Hepatocyte (in vitro differentiated cells): ENCODE data around the gene IGDCC3. TPM values are rescaled to one million over a fixed set of nuclear protein-coding genes. Genes with fewer than 3 reads are reported as not detected.

Experiments used
- DNase-seq: peaks from one replicate; pipeline ENCODE4 v3.0.0-alpha.2; 2016; ENCODE audit warnings: low spot score
- H2AFZ ChIP-seq: fragments of 200-600 bp; sonication (generic); 2 replicates; pipeline ENCODE4 v1.6.0; 2016; ENCODE audit warnings: antibody characterized with exemption, mild to moderate bottlenecking
- H3K27ac ChIP-seq: fragments of 200-600 bp; sonication (generic); 2 replicates; pipeline ENCODE4 v1.5.1; 2016; ENCODE audit warnings: mild to moderate bottlenecking
- H3K27me3 ChIP-seq: fragments of 200-600 bp; sonication (generic); 2 replicates; pipeline ENCODE4 v1.6.1; 2016
- H3K36me3 ChIP-seq: fragments of 200-600 bp; sonication (generic); replicated peaks from 2 replicates; pipeline ENCODE4 v1.5.1; 2016; ENCODE audit warnings: low read depth; ENCODE audit not compliant: insufficient read depth
- H3K4me1 ChIP-seq: fragments of 200-600 bp; sonication (generic); 2 replicates; pipeline ENCODE4 v1.5.1; 2016; ENCODE audit warnings: mild to moderate bottlenecking, moderate library complexity; ENCODE audit not compliant: insufficient read depth
- H3K4me2 ChIP-seq: fragments of 200-600 bp; sonication (generic); 2 replicates; pipeline ENCODE4 v1.6.0; 2016
- H3K4me3 ChIP-seq: fragments of 200-600 bp; sonication (generic); 2 replicates; pipeline ENCODE4 v1.5.1; 2016; ENCODE audit warnings: mild to moderate bottlenecking
- H3K79me2 ChIP-seq: fragments of 200-600 bp; sonication (generic); 2 replicates; pipeline ENCODE4 v1.6.0; 2017; ENCODE audit warnings: mild to moderate bottlenecking
- H3K9me2 ChIP-seq: fragments of 200-600 bp; sonication (generic); replicated peaks from 2 replicates; pipeline ENCODE4 v1.6.0; 2017; ENCODE audit warnings: mild to moderate bottlenecking; ENCODE audit not compliant: insufficient read depth
- H3K9me3 ChIP-seq: fragments of 200-600 bp; sonication (generic); 2 replicates; pipeline ENCODE4 v1.5.1; 2016; ENCODE audit warnings: low read depth, mild to moderate bottlenecking
- H4K20me1 ChIP-seq: fragments of 200-600 bp; sonication (generic); 2 replicates; pipeline ENCODE4 v1.6.0; 2016; ENCODE audit warnings: mild to moderate bottlenecking; ENCODE audit not compliant: insufficient read depth, poor library complexity, severe bottlenecking
- EZH2 ChIP-seq: fragments of 200-600 bp; sonication (generic); IDR thresholded peaks from 2 replicates; pipeline ENCODE4 v1.6.1; 2016; ENCODE audit warnings: antibody characterized with exemption, mild to moderate bottlenecking, borderline replicate concordance
- WGBS: methylation state at CpG from one replicate; pipeline ENCODE4 v1.1.6; 2016; ENCODE audit warnings: low lambda C conversion rate; ENCODE audit errors: missing lambda C conversion rate; 5-methylcytosine and 5-hydroxymethylcytosine counted together
- polyA plus RNA-seq: library from polyadenylated mRNA; unstranded; fragments of >200 nt; fragmentation: Nextera tagmentation; extraction: Ambion mirVana; gene quantifications from 2 replicates; pipeline ENCODE4 v1.2.1, GENCODE V29; 2016
- small RNA-seq: library from RNA; depleted of rRNA; stranded (forward); fragments of <200 nt; gene quantifications from one replicate; pipeline ENCODE3, GENCODE V24; 2014
- total RNA-seq: library from RNA; depleted of rRNA; stranded (reverse); fragments of >200 nt; gene quantifications from 2 replicates; pipeline ENCODE4 v1.2.3, GENCODE V29; 2014

IGDCC3 gene
- total and polyA plus RNA-seq, 2 experiments from 2014 or later: 8.1 to 14.8 TPM

DNA sequence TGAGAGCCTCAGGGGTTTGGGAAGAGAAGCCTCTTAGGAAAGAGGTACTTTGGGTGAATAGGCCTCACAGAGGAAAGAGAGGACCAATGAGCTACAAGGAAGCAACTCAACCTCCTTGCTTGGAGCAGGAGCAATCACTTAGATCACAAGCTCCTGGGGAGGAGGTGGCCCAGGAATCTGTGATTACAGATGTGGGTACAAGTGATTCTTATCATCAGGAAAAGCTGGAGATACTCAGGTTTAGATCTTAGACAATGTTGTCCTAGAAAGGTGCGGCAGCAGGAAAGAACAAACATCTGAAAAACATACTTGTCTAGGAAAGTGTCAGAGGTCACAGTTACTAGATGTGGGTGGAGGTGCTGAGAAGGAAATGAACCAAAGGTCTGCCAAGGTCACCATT is 99.3 kb downstream of the IGDCC3 start:
- H3K4me2 ChIP-seq: no peak overlapping the region
- no peaks in the 10 kb centered on the region for H4K20me1 ChIP-seq
- H3K79me2 ChIP-seq: peaks cover 37% of the 10 kb centered on the region
- no peak overlapping the region for H3K4me3 ChIP-seq
- no peaks in the 10 kb centered on the region for H3K27me3 ChIP-seq
- peaks cover 27% of the 10 kb centered on the region for H3K4me1 ChIP-seq
- H3K36me3 ChIP-seq: no peaks in the 10 kb centered on the region
- H2AFZ ChIP-seq: no peak overlapping the region
- no peak for DNase-seq
- no peaks in the 10 kb centered on the region for H3K9me3 ChIP-seq
- no peak for TF ChIP-seq EZH2
- H3K9me2 ChIP-seq: no peaks in the 10 kb centered on the region
- H3K27ac ChIP-seq: no peak overlapping the region
- 86% methylated on average over 1 of the region's 1 CpG for WGBS

Small RNA genes within 50 kb of the gene (small RNA-seq; reads per million reads assigned to genes)
- 59,677 reads per million, percentile 100 among the genes with 10 or more reads in this experiment for gene RNU5A-1
- gene RNU5B-1: 2,897 reads per million, percentile 99 among the genes with 10 or more reads in this experiment
- gene SNORA24B: 0.59 reads per million, percentile 48 among the genes with 10 or more reads in this experiment

Other genes with a start within 250 kb of the IGDCC3 start
- 15.2 and 18.7 TPM in 2 replicates for gene PDCD7, start 244.2 kb downstream of the IGDCC3 start, total RNA-seq
- gene PDCD7, start 244.2 kb downstream of the IGDCC3 start, polyA plus RNA-seq: 13.6 and 17.5 TPM in 2 replicates
- gene CLPX, start 192.7 kb downstream of the IGDCC3 start, total RNA-seq: 53.4 and 53.5 TPM in 2 replicates
- 20.0 and 33.8 TPM in 2 replicates for gene CLPX, start 192.7 kb downstream of the IGDCC3 start, polyA plus RNA-seq
- gene CILP, start 166.5 kb downstream of the IGDCC3 start, total RNA-seq: 62.9 and 67.1 TPM in 2 replicates
- 69.2 and 96.4 TPM in 2 replicates for gene CILP, start 166.5 kb downstream of the IGDCC3 start, polyA plus RNA-seq
- gene PARP16, start 91.1 kb downstream of the IGDCC3 start, total RNA-seq: 9.3 and 13.2 TPM in 2 replicates
- gene PARP16, start 91.1 kb downstream of the IGDCC3 start, polyA plus RNA-seq: 16.0 and 19.7 TPM in 2 replicates
- gene RNU5A-1, start 82.0 kb downstream of the IGDCC3 start, total RNA-seq: not detected in 2 replicates
- gene RNU5A-1, start 82.0 kb downstream of the IGDCC3 start, polyA plus RNA-seq: not detected in 2 replicates
- not detected in 2 replicates for gene RNU5B-1, start 73.3 kb downstream of the IGDCC3 start, total RNA-seq
- not detected in 2 replicates for gene RNU5B-1, start 73.3 kb downstream of the IGDCC3 start, polyA plus RNA-seq
- 9.7 and 12.9 TPM in 2 replicates for gene IGDCC4, start 44.9 kb upstream of the IGDCC3 start, total RNA-seq
- gene IGDCC4, start 44.9 kb upstream of the IGDCC3 start, polyA plus RNA-seq: 11.8 and 14.9 TPM in 2 replicates
- gene DPP8, start 139.7 kb upstream of the IGDCC3 start, total RNA-seq: 17.5 and 25.3 TPM in 2 replicates
- gene DPP8, start 139.7 kb upstream of the IGDCC3 start, polyA plus RNA-seq: 14.7 and 23.3 TPM in 2 replicates
- gene HACD3, start 152.5 kb upstream of the IGDCC3 start, total RNA-seq: 156 and 171 TPM in 2 replicates
- 123 and 127 TPM in 2 replicates for gene HACD3, start 152.5 kb upstream of the IGDCC3 start, polyA plus RNA-seq
- gene INTS14, start 233.1 kb upstream of the IGDCC3 start, total RNA-seq: 41.6 and 45.7 TPM in 2 replicates
- 25.5 and 28.6 TPM in 2 replicates for gene INTS14, start 233.1 kb upstream of the IGDCC3 start, polyA plus RNA-seq
- gene SLC24A1, start 243.9 kb upstream of the IGDCC3 start, total RNA-seq: 7.4 and 9.5 TPM in 2 replicates
- 3.6 and 6.1 TPM in 2 replicates for gene SLC24A1, start 243.9 kb upstream of the IGDCC3 start, polyA plus RNA-seq